ENCODE measurements around the gene C2orf68. TPM values are rescaled to one million over a fixed set of nuclear protein-coding genes. Genes with fewer than 3 reads are reported as not detected.
A peak's percentile ranks its signal among the peaks of the same experiment; 100 is the strongest.
"Not testable (repeated sequence)": the region's sequence is repeated elsewhere in the genome, so short reads cannot be mapped to it uniquely, and the experiment has no call there.

Gene C2orf68
- total RNA-seq, 2 donors from 2014 or later, result 36.1 to 44.7 TPM

DNA sequence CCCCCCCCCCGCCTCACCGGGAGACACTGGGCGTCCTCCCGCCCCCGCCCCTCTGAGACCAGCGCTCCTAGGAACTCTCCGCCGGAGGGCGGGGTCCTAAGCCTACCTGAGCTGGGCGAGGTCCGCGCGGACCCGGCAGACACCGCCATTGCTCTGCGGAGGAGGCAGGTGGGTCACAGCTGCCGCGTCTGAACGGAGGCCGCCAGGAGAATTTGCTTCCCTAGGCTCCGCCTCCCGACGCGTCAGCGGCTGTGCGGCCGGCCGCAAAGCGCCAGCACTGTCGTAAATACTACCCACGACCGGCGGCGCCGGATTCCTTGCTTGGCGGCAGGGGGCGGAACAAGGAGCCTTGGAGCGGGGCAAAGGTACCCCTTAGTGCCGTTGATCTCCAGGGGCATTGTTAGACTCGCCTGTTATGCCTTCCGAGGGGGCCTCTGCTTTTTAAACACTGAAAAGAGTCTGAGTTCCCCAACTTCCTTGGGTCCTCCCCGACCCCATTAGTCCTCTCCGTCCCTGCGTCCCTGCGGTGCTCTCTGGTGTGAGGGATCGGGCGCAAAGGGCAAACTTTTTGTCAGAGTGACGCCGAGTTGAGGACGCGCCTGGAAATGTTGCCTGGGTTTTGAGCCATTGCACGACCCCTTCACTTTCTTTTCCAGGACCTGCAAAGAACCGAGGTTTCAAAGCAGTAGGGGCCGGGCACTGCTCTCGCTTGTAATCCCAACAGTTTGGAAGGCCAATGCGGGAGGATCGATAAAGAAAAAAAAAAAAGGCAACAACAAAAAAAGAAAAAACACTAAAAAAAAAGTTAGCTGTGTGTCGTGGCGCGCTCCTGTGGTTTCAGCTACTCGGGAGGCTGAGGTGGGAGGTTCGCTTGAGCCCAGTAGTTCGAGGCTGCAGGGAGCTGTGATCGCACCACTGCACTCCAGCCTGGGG, 50.3 kb downstream of the C2orf68 start, which contains the start of gene GGCX:
Gene GGCX (minus strand): TSS at position 214 of the 933 bp plus-strand sequence. CDS start 65 bp downstream, at position 149.
- ATAC-seq (peak; percentile 94), DNase-seq (peak; percentile 96 to 98)
- intact Hi-C loops (cut with DNase I, micrococcal nuclease), result no loop called here

DNA sequence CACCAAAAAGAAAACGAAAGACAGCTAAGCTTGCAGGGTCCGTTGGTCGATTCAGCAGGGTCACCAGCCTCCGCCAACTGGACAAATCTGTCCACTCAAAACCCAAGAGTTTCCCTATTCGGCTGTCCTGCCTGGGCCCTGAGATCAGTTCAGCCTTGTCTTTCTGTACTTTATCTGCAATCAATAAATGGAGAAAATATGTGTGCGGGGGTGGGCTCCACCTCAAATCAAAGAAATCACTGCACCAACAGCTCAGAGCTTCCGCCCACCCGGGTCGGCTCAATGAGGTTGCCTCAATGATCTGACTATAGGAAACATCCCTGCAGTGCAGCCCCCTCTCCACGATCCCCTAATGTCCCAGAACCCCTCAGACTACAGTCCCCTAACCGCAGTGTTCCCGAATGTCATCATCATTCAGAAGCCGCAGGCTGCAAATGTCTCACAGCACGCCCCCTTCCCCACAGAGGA, 51.0 kb downstream of the C2orf68 start:
- ATAC-seq (no peak), DNase-seq (no peak)
- intact Hi-C loops (cut with DNase I, micrococcal nuclease), result no loop called here

DNA sequence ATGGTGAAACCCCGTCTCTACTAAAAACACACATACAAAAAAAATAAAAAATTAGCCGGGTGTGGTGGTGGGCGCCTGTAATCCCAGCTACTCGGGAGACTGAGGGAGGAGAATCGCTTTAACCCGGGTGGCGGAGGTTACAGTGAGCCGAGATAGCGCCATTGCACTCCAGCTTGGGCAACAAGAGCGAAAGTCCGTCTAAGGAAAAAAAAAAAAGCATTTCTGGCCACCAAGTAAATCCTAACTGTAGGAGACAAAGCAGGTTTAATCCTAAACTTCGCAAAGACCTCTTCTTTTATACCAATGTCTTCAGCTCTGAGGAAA, 51.5 kb downstream of the C2orf68 start:
- not testable (repeated sequence) for DNase-seq, ATAC-seq

DNA sequence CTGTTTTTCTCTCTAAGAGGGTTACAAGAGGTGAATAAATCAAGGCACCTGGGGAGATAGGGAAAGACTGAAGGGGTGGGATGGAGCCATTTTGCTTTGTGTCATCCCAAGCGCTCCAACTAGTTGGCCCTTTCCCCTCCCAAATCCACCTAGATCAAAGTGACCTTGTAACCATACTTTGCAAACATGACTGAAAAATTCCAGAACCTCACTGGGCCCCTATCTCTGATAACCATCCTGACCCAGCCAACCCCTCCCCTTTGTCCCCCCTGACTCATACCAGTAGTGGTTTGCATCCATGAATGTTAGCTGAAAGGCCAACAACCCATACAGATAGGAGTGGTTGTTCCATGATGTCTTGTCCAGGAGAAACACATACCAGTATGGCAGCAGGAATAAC, 53.7 kb downstream of the C2orf68 start:
- intact Hi-C loops (cut with DNase I, micrococcal nuclease), result no loop called here
- ATAC-seq (no peak), DNase-seq (no peak)

More for the DNA sequence above, 51.5 kb downstream of the C2orf68 start:
- intact Hi-C loops (cut with DNase I, micrococcal nuclease), result not testable (repeated sequence)

DNA sequence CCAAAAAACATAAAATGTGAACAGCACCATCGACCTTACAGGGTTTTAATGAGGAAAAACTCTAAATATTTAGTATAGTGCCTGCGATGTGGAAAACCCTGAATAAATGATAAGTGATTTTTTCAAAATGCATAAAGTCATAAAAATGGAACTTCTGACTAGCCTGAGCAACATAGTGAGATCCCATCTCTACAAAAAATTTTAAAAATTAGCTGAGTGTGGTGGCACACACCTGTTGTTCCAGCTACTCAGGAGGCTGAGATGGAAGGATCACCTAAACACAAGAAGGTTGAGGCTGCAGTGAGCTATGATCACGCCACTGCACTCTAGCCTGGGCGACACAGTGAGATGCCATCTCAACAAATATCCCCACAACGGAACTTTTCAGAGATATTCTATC, 54.7 kb downstream of the C2orf68 start:
- intact Hi-C loops (cut with DNase I, micrococcal nuclease), result no loop called here
- ATAC-seq (no peak), DNase-seq (no peak)

Other genes starting within 250 kb of the C2orf68 start
- 10 to 100 TPM; 97.7 to 98.2 TPM for gene CAPG, start 201.7 kb downstream of the C2orf68 start, total RNA-seq
- gene SH2D6, start 193.4 kb downstream of the C2orf68 start, total RNA-seq, result 1 to 10 TPM; 4.7 to 6.3 TPM
- gene MAT2A, start 72.9 kb downstream of the C2orf68 start, total RNA-seq, result 100 to 1,000 TPM; 147 to 173 TPM
- 10 to 100 TPM; 25.1 to 27.8 TPM for gene GGCX, start 50.6 kb downstream of the C2orf68 start, total RNA-seq
- 100 to 1,000 TPM; 268 to 282 TPM for gene VAMP8, start 34.5 kb downstream of the C2orf68 start, total RNA-seq
- gene VAMP5, start 27.6 kb downstream of the C2orf68 start, total RNA-seq, result 10 to 100 TPM; 20.1 to 20.4 TPM
- gene RNF181, start 16.3 kb downstream of the C2orf68 start, total RNA-seq, result 10 to 100 TPM; 78.8 to 84.2 TPM
- gene TMEM150A, start 9.4 kb downstream of the C2orf68 start, total RNA-seq, result 10 to 100 TPM in 1 of 2 donors, 1 to 10 TPM in 1; 10.0 to 10.8 TPM
- 10 to 100 TPM; 37.2 TPM for gene USP39, start 4.1 kb upstream of the C2orf68 start, total RNA-seq
- gene SFTPB, start 56.1 kb upstream of the C2orf68 start, total RNA-seq, result not detected
- gene GNLY, start 82.3 kb upstream of the C2orf68 start, total RNA-seq, result 10 to 100 TPM in 1 of 2 donors, 1 to 10 TPM in 1; 1.4 to 11.8 TPM
- 1 to 10 TPM; 3.4 to 4.6 TPM for gene ATOH8, start 141.9 kb upstream of the C2orf68 start, total RNA-seq